Sigmoid colon (tissue), 7 donors: ENCODE measurements around the gene MYCBPAP. TPM values are rescaled to one million over a fixed set of nuclear protein-coding genes. Genes with fewer than 3 reads are reported as not detected.

ENCODE experiments used
- DNase-seq: peaks from one replicate; pipeline ENCODE4 v3.0.0-alpha.2; 2019
- H3K27ac ChIP-seq, 4 donors: fragments of 200-600 bp; sonication (generic); one replicate each; pipeline ENCODE4 v1.5.1; 2016 to 2019; ENCODE audit warnings: mild to moderate bottlenecking in 1 of 4
- H3K27me3 ChIP-seq, 3 donors: fragments of 200-600 bp; sonication (generic); one replicate each; pipeline ENCODE4 v1.5.1; 2019; ENCODE audit warnings: mild to moderate bottlenecking in 1 of 3
- H3K36me3 ChIP-seq, 4 donors: fragments of 200-600 bp; sonication (generic); one replicate each; pipeline ENCODE4 v1.5.1; 2016 to 2019
- H3K4me1 ChIP-seq, 4 donors: fragments of 200-600 bp; sonication (generic); one replicate each; pipeline ENCODE4 v1.5.1; 2017 to 2019
- H3K4me3 ChIP-seq, 4 donors: fragments of 200-600 bp; sonication (generic); one replicate each; pipeline ENCODE4 v1.5.1; 2017 to 2019; ENCODE audit warnings: mild to moderate bottlenecking in 2 of 4, moderate library complexity in 1 of 4
- H3K9me3 ChIP-seq, 4 donors: fragments of 200-600 bp in 3 of 4; sonication (generic) in 3 of 4; one replicate each; pipeline versions ENCODE4 v1.5.1 to v1.6.1; 2013 to 2019
- CTCF ChIP-seq, 4 experiments: fragments of 450-650 bp in 3 of 4; fragments of 200-600 bp in 1 of 4; IDR thresholded peaks; one replicate each; pipeline ENCODE4 v1.5.1; 2016 to 2019; ENCODE audit warnings: antibody characterized with exemption in 4 of 4, mild to moderate bottlenecking in 3 of 4, moderate library complexity in 2 of 4
- EP300 ChIP-seq, 4 donors: sonication (generic); formaldehyde crosslinking; IDR thresholded peaks; one replicate each; pipeline ENCODE4 v1.6.1; 2017; ENCODE audit warnings: antibody characterized with exemption in 4 of 4
- POLR2A ChIP-seq, 2 donors: fragments of 450-650 bp; IDR thresholded peaks; one replicate each; pipeline ENCODE4 v1.6.1; 2016; ENCODE audit warnings: antibody characterized with exemption in 2 of 2, mild to moderate bottlenecking in 2 of 2, moderate library complexity in 2 of 2
- POLR2AphosphoS5 ChIP-seq, 4 donors: sonication (generic); formaldehyde crosslinking; IDR thresholded peaks; one replicate each; pipeline ENCODE4 v1.6.1; 2017; ENCODE audit warnings: antibody characterized with exemption in 4 of 4
- WGBS, 2 donors: extraction: QIAGEN DNeasy Blood & Tissue Kit; methylation state at CpG; one replicate each; pipeline ENCODE4 v1.1.7; 2013; 5-methylcytosine and 5-hydroxymethylcytosine counted together
- intact Hi-C: fragments of 100-400 bp; cut with DNase I; formaldehyde crosslinking; loops from one replicate; pipeline ENCODE4 v1.15.1; 2023
- polyA plus RNA-seq, 3 donors: library from polyadenylated mRNA; stranded (reverse); fragments of 200-250 nt; gene quantifications; one replicate each; pipeline ENCODE4 v1.2.3, GENCODE V29; 2013
- total RNA-seq, 4 donors: library from RNA; depleted of rRNA; stranded (reverse); fragments of >200 nt; gene quantifications; one replicate each; pipeline ENCODE4 v1.1.0, GENCODE V29; 2016
- donor health status: healthy with polysubstance abuse.
- donor health status: Bipolar disorder and iron deficiency.
- donor health status: healthy.

Gene MYCBPAP
- total and polyA plus RNA-seq, 7 donors = 0.23 to 2.5 (median 1.7) TPM; not detected in 1

GRCh38 chr17:50544516-50544915 is 36.3 kb downstream of the MYCBPAP start:
- Histone ChIP-seq H3K27me3 (no peaks in the 10 kb centered on the region), H3K27ac (no peak overlapping the region), H3K4me1 (peaks cover 0 to 36% (median 28%) of the 10 kb centered on the region in 4 donors), H3K36me3 (peaks cover 0 to 8% (median 2%) of the 10 kb centered on the region in 4 donors), H3K9me3 (no peaks in the 10 kb centered on the region), H3K4me3 (no peak overlapping the region)
- 65 to 76% methylated on average over 7 of the region's 7 CpGs for WGBS, 2 donors
- no peak for DNase-seq
- intact Hi-C loops = loop anchor here (10.0 kb wide), 3 partner anchors 240 to 610 kb away; partner anchors contain the start of gene NME1
- TF ChIP-seq POLR2AphosphoS5 (IDR thresholded peaks at IDR 0.05) (no peak), CTCF (IDR thresholded peaks at IDR 0.05) (no peak), EP300 (IDR thresholded peaks at IDR 0.05) (no peak)

- WGBS, 2 donors = 10 to 47% methylated on average over 8 of the region's 8 CpGs
- Histone ChIP-seq H3K36me3 (peaks cover 0 to 12% (median 4%) of the 10 kb centered on the region in 4 donors), H3K4me1 (peaks cover 0 to 36% (median 28%) of the 10 kb centered on the region in 4 donors), H3K4me3 (no peak overlapping the region), H3K27me3 (no peaks in the 10 kb centered on the region), H3K9me3 (no peaks in the 10 kb centered on the region), H3K27ac (no peak overlapping the region)
- intact Hi-C loops = loop anchor here (10.0 kb wide), 3 partner anchors 239 to 609 kb away; partner anchors contain the start of gene NME1
- no peak for DNase-seq
- no peak for TF ChIP-seq EP300 (IDR thresholded peaks at IDR 0.05)
- TF ChIP-seq CTCF (IDR thresholded peaks at IDR 0.05) = no peak
- TF ChIP-seq POLR2A (IDR thresholded peaks at IDR 0.05) = no peak
- TF ChIP-seq POLR2AphosphoS5 (IDR thresholded peaks at IDR 0.05) = no peak
Measured at GRCh38 chr17:50545311-50545710, 37.1 kb downstream of the MYCBPAP start.

DNA sequence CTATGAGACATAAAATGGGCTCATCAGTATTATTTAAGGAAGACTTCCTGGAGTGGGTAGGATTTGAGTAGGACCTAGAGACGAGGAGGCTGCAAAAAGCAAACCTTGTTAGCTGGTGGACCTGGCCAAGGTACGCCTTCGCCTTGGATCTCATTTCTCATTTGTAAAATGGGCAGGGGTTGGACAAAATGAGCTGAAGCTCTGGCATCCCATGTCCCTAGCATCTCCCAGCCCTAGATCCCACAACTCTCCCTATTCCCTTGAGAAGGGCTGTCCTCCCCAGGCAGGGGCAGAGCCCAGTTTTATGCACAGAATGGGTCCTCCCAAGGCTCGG is 38.4 kb downstream of the MYCBPAP start:
- H3K27ac ChIP-seq = peak overlapping the region; percentile 82 to 88 (median 84)
- H3K36me3 ChIP-seq = peaks cover 0 to 23% (median 4%) of the 10 kb centered on the region in 4 donors
- H3K27me3 ChIP-seq = no peaks in the 10 kb centered on the region
- H3K4me1 ChIP-seq = peaks cover 0 to 36% (median 24%) of the 10 kb centered on the region in 4 donors
- H3K4me3 ChIP-seq = peak overlapping the region; percentile 39 to 75 (median 64)
- intact Hi-C loops = loop anchor here (1.0 to 10.0 kb wide), 6 partner anchors 80 to 608 kb away; partner anchors contain the start of gene NME1
- 48 to 49% methylated on average over 4 of the region's 4 CpGs for WGBS, 2 donors
- H3K9me3 ChIP-seq = no peaks in the 10 kb centered on the region
- DNase-seq = no peak
- no peak for TF ChIP-seq POLR2A (IDR thresholded peaks at IDR 0.05)
- no peak for TF ChIP-seq CTCF (IDR thresholded peaks at IDR 0.05)
- TF ChIP-seq POLR2AphosphoS5 (IDR thresholded peaks at IDR 0.05) = no peak
- TF ChIP-seq EP300 (IDR thresholded peaks at IDR 0.05) = no peak

GRCh38 chr17:50547035-50547735 is 38.9 kb downstream of the MYCBPAP start, which contains the start of gene SPATA20:
TSS of gene SPATA20 (plus strand) at chr17:50547174. CDS start at chr17:50547209, 35 bp downstream.
- peak; percentile 96 to 99 (median 98) for TF ChIP-seq CTCF (IDR thresholded peaks at IDR 0.05)
- no peak for TF ChIP-seq EP300 (IDR thresholded peaks at IDR 0.05)
- peak; percentile 63 to 83 (median 80) for TF ChIP-seq POLR2AphosphoS5 (IDR thresholded peaks at IDR 0.05)
- peak; percentile 11 to 27 for TF ChIP-seq POLR2A (IDR thresholded peaks at IDR 0.05)
- Histone ChIP-seq H3K36me3 (peaks cover 0 to 28% (median 4%) of the 10 kb centered on the region in 4 donors), H3K4me3 (peak within 1 kb of the TSS; percentile 39 to 75 (median 64)), H3K27ac (peak within 1 kb of the TSS; percentile 82 to 88 (median 84)), H3K9me3 (no peaks in the 10 kb centered on the region), H3K4me1 (peaks cover 0 to 35% (median 23%) of the 10 kb centered on the region in 4 donors), H3K27me3 (no peaks in the 10 kb centered on the region)
- WGBS, 2 donors = 1 to 3% methylated on average over 42 of the region's 42 CpGs
- intact Hi-C loops = loop anchor here (1.0 to 10.0 kb wide), 6 partner anchors 79 to 608 kb away; partner anchors contain the start of gene NME1
- DNase-seq = peak; percentile 97
